NCI-H2227 treated with DMSO at 0.1 percent for 48 hours (cell line): ENCODE results near the gene KCND3.

Experiments used
- DNase-seq: peaks from one replicate; lab custom pipeline; 2025; lab: John Stamatoyannopoulos, UW

The KCND3 gene

GRCh38 chr1:111958851-111959250 is 30.6 kb downstream of the KCND3 start:
- no peak for DNase-seq

- DNase-seq: no peak
Observed at GRCh38 chr1:111958075-111958474, 31.4 kb downstream of the KCND3 start.

- DNase-seq: peak; percentile 77
Observed at GRCh38 chr1:111956155-111956771, 33.2 kb downstream of the KCND3 start.

GRCh38 chr1:111955755-111956154 is 33.7 kb downstream of the KCND3 start:
- DNase-seq: no peak

GRCh38 chr1:111953797-111954196 is 35.7 kb downstream of the KCND3 start:
- DNase-seq: no peak

- DNase-seq: no peak
Observed at GRCh38 chr1:111952125-111952657, 37.3 kb downstream of the KCND3 start.

- peak; percentile 85 for DNase-seq
Observed at GRCh38 chr1:111948209-111949171, 41.0 kb downstream of the KCND3 start.

- DNase-seq: no peak
Observed at GRCh38 chr1:111943846-111944749, 45.4 kb downstream of the KCND3 start.

- no peak for DNase-seq
Observed at GRCh38 chr1:111943066-111943465, 46.4 kb downstream of the KCND3 start.

GRCh38 chr1:111938536-111938935 is 50.9 kb downstream of the KCND3 start:
- DNase-seq: no peak

GRCh38 chr1:111938123-111938522 is 51.3 kb downstream of the KCND3 start:
- no peak for DNase-seq

GRCh38 chr1:111937147-111937725 is 52.2 kb downstream of the KCND3 start:
- no peak for DNase-seq

- DNase-seq: no peak
Observed at GRCh38 chr1:111934106-111934852, 55.2 kb downstream of the KCND3 start.

GRCh38 chr1:111930356-111930755 is 59.1 kb downstream of the KCND3 start:
- DNase-seq: no peak

GRCh38 chr1:111928531-111928930 is 60.9 kb downstream of the KCND3 start:
- no peak for DNase-seq

- DNase-seq: no peak
Observed at GRCh38 chr1:111927652-111928051, 61.8 kb downstream of the KCND3 start.

GRCh38 chr1:111924786-111925185 is 64.7 kb downstream of the KCND3 start:
- no peak for DNase-seq

- no peak for DNase-seq
Observed at GRCh38 chr1:111923766-111924165, 65.7 kb downstream of the KCND3 start.

- no peak for DNase-seq
Observed at GRCh38 chr1:111921948-111922347, 67.5 kb downstream of the KCND3 start.

- DNase-seq: peak; percentile 75
Observed at GRCh38 chr1:111920221-111921024, 69.0 kb downstream of the KCND3 start.
